ENCODE results near the gene COL23A1.
"Not testable (repeated sequence)": the region's sequence is repeated elsewhere in the genome, so short reads cannot be mapped to it uniquely, and the experiment has no call there.

The COL23A1 gene

GRCh38 chr5:178587763-178588611, 2.2 kb downstream of the COL23A1 start:
- no peak for DNase-seq

- no peak for DNase-seq
Observed at GRCh38 chr5:178586396-178586795, 3.8 kb downstream of the COL23A1 start.

- not testable (repeated sequence) for DNase-seq
Observed at GRCh38 chr5:178585421-178585820, 4.8 kb downstream of the COL23A1 start.

- no peak for DNase-seq
Observed at GRCh38 chr5:178583279-178583678, 6.9 kb downstream of the COL23A1 start.

- DNase-seq: no peak
Observed at GRCh38 chr5:178582291-178582690, 7.9 kb downstream of the COL23A1 start.

- no peak for DNase-seq
Observed at GRCh38 chr5:178581621-178582020, 8.6 kb downstream of the COL23A1 start.

- DNase-seq: no peak
Observed at GRCh38 chr5:178580271-178580955, 9.8 kb downstream of the COL23A1 start.

- no peak for DNase-seq
Observed at GRCh38 chr5:178577944-178578343, 12.2 kb downstream of the COL23A1 start.

GRCh38 chr5:178577376-178577839, 12.8 kb downstream of the COL23A1 start:
- no peak for DNase-seq

GRCh38 chr5:178576591-178577351, 13.4 kb downstream of the COL23A1 start:
- no peak for DNase-seq

- DNase-seq: no peak
Observed at GRCh38 chr5:178573216-178573615, 17.0 kb downstream of the COL23A1 start.

GRCh38 chr5:178572617-178573016, 17.6 kb downstream of the COL23A1 start:
- no peak for DNase-seq

- no peak for DNase-seq
Observed at GRCh38 chr5:178569485-178569884, 20.7 kb downstream of the COL23A1 start.

- no peak for DNase-seq
Observed at GRCh38 chr5:178564811-178565550, 25.2 kb downstream of the COL23A1 start.

- no peak for DNase-seq
Observed at GRCh38 chr5:178564397-178564796, 25.8 kb downstream of the COL23A1 start.

- DNase-seq: no peak
Observed at GRCh38 chr5:178563621-178564020, 26.6 kb downstream of the COL23A1 start.

- DNase-seq: no peak
Observed at GRCh38 chr5:178561746-178562264, 28.4 kb downstream of the COL23A1 start.

GRCh38 chr5:178560911-178561310, 29.3 kb downstream of the COL23A1 start:
- DNase-seq: no peak

GRCh38 chr5:178557416-178557815, 32.8 kb downstream of the COL23A1 start:
- DNase-seq: no peak

GRCh38 chr5:178555771-178556211, 34.4 kb downstream of the COL23A1 start:
- DNase-seq: no peak

GRCh38 chr5:178555005-178555404, 35.2 kb downstream of the COL23A1 start:
- no peak for DNase-seq

GRCh38 chr5:178554311-178554710, 35.9 kb downstream of the COL23A1 start:
- DNase-seq: no peak

Data from KG1 (cell line).